Neural progenitor cell (in vitro differentiated cells): ENCODE measurements around the gene PHC3.

Experiments used
- EZH2phosphoT487 ChIP-seq: fragments of 200-600 bp; sonication (generic); IDR thresholded peaks from 2 replicates; pipeline ENCODE4 v1.6.1; 2017; ENCODE audit warnings: antibody characterized with exemption
- TF ChIP-seq, protein P1 (sequence below): fragments of 200-600 bp; sonication (generic); IDR thresholded peaks from 2 replicates; pipeline ENCODE4 v1.5.1; 2017; ENCODE audit warnings: antibody characterized with exemption, mild to moderate bottlenecking

DNA sequence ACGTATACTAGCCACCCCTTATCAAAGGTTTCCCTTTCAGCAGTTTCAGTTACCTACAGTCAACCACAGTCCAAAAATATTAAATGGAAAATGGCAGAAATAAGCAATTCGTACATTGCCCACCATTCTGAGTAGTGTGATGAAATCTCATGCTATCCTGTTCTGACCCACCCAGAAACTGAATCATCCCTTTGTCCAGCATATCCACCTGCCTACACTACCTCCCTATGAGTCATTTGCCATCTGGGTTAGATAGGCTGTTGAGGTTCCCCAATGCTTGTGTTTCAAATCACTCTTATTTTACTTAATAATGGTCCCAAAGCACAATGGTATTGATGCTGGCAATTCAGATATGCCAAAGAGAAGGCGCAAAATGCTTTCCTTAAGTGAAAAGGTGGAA lies 15.3 kb upstream of the PHC3 start:
- TF ChIP-seq, protein P1, sequence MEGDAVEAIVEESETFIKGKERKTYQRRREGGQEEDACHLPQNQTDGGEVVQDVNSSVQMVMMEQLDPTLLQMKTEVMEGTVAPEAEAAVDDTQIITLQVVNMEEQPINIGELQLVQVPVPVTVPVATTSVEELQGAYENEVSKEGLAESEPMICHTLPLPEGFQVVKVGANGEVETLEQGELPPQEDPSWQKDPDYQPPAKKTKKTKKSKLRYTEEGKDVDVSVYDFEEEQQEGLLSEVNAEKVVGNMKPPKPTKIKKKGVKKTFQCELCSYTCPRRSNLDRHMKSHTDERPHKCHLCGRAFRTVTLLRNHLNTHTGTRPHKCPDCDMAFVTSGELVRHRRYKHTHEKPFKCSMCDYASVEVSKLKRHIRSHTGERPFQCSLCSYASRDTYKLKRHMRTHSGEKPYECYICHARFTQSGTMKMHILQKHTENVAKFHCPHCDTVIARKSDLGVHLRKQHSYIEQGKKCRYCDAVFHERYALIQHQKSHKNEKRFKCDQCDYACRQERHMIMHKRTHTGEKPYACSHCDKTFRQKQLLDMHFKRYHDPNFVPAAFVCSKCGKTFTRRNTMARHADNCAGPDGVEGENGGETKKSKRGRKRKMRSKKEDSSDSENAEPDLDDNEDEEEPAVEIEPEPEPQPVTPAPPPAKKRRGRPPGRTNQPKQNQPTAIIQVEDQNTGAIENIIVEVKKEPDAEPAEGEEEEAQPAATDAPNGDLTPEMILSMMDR = no peak
- no peak for TF ChIP-seq EZH2phosphoT487
